Keratinocyte (primary cell): Measurements from ENCODE around the gene ZNF195.

Experiments used
- CTCF ChIP-seq, 3 experiments: IDR thresholded peaks in 1 of 3; conservative IDR thresholded peaks in 1 of 3; optimal IDR thresholded peaks in 1 of 3; 2 replicates in 2 of 3; 3 replicates in 1 of 3; pipeline versions ENCODE3 to v1.5.1; 2011; ENCODE audit warnings: low read length in 3 of 3, mild to moderate bottlenecking in 3 of 3, moderate library complexity in 2 of 3, control low read depth in 1 of 3, inconsistent platforms in 1 of 3; ENCODE audit not compliant: insufficient read depth in 2 of 3; ENCODE audit errors: extremely low read depth in 1 of 3
- EZH2 ChIP-seq: IDR thresholded peaks from one replicate; pipeline ENCODE4 v1.6.1; 2012; ENCODE audit warnings: inconsistent platforms, mild to moderate bottlenecking, low read length, moderate library complexity

- no peak for TF ChIP-seq CTCF (optimal IDR thresholded peaks at IDR 0.05 in 1 of 3, IDR thresholded peaks at IDR 0.05 in 1 of 3, conservative IDR thresholded peaks at IDR 0.05 in 1 of 3; ENCODE audit: extremely low read depth in 1 of 3, insufficient read depth in 2 of 3, low read length in 3 of 3)
- no peak for TF ChIP-seq EZH2
Measured at GRCh38 chr11:3340025-3340424, 38.9 kb downstream of the ZNF195 start.
